OCI-LY1 (cell line): ENCODE data around the gene DLX2.

ENCODE experiments used
- H2AFZ ChIP-seq: fragments of 200-600 bp; sonication (generic), shearing (Covaris generic); 2 replicates; pipeline ENCODE4 v1.6.0; 2014; ENCODE audit warnings: antibody characterized with exemption, mild to moderate bottlenecking, low read length
- H3F3A ChIP-seq: fragments of 200-600 bp; sonication (generic), shearing (Covaris generic); 2 replicates; pipeline ENCODE4 v1.6.0; 2014; ENCODE audit warnings: mild to moderate bottlenecking, antibody characterized with exemption, low read length, moderate library complexity; ENCODE audit not compliant: insufficient read depth
- H3K27ac ChIP-seq: fragments of 200-600 bp; sonication (generic); 2 replicates; pipeline ENCODE4 v1.5.1; 2014; ENCODE audit warnings: low read length, mixed run types, mild to moderate bottlenecking, low read depth; ENCODE audit not compliant: poor library complexity, severe bottlenecking
- H3K27me3 ChIP-seq: fragments of 200-600 bp; sonication (generic); 2 replicates; pipeline ENCODE4 v1.6.0; 2014; ENCODE audit warnings: antibody characterized with exemption, mild to moderate bottlenecking, low read length, moderate library complexity; ENCODE audit not compliant: insufficient read depth
- H3K36me3 ChIP-seq: fragments of 200-600 bp; sonication (generic); 2 replicates; pipeline ENCODE4 v1.6.1; 2014; ENCODE audit warnings: mild to moderate bottlenecking, antibody characterized with exemption, low read length, moderate library complexity, mixed read lengths; ENCODE audit not compliant: insufficient read depth
- H3K4me1 ChIP-seq: fragments of 200-600 bp; sonication (generic); 2 replicates; pipeline ENCODE4 v1.5.1; 2014; ENCODE audit warnings: mild to moderate bottlenecking, low read length, moderate library complexity; ENCODE audit not compliant: insufficient read depth, severe bottlenecking
- H3K4me2 ChIP-seq: fragments of 200-600 bp; sonication (generic), shearing (Covaris generic); 2 replicates; pipeline ENCODE4 v1.6.1; 2014; ENCODE audit warnings: low read length
- H3K4me3 ChIP-seq: fragments of 200-600 bp; sonication (generic); 2 replicates; pipeline ENCODE4 v1.5.1; 2014; ENCODE audit warnings: low read length, low read depth, mild to moderate bottlenecking, mixed read lengths; ENCODE audit not compliant: poor library complexity, severe bottlenecking
- H3K79me2 ChIP-seq: fragments of 200-600 bp; shearing (Covaris generic); 2 replicates; pipeline ENCODE4 v1.6.1; 2016; ENCODE audit warnings: mixed run types, low read length, mixed read lengths; ENCODE audit not compliant: insufficient read depth
- H3K9ac ChIP-seq: fragments of 200-600 bp; sonication (generic), shearing (Covaris generic); 2 replicates; pipeline ENCODE4 v1.6.1; 2014; ENCODE audit warnings: mild to moderate bottlenecking, low read length, mixed read lengths
- H3K9me2 ChIP-seq: fragments of 200-600 bp; sonication (generic), shearing (Covaris generic); 2 replicates; pipeline ENCODE4 v1.6.1; 2014; ENCODE audit warnings: low read depth, mild to moderate bottlenecking, low read length, mixed read lengths
- H3K9me3 ChIP-seq: fragments of 200-600 bp; shearing (Covaris generic); 2 replicates; pipeline ENCODE4 v1.6.1; 2014; ENCODE audit warnings: low read length, mixed read lengths
- H4K20me1 ChIP-seq: fragments of 200-600 bp; sonication (generic), shearing (Covaris generic); 2 replicates; pipeline ENCODE4 v1.6.0; 2016; ENCODE audit warnings: mild to moderate bottlenecking, low read length; ENCODE audit not compliant: insufficient read depth
- CTCF ChIP-seq: fragments of 200-600 bp; sonication (generic), shearing (Covaris generic); IDR thresholded peaks from 2 replicates; pipeline ENCODE4 v1.5.1; 2017; ENCODE audit warnings: mild to moderate bottlenecking, antibody characterized with exemption, low read length, moderate library complexity, mixed read lengths
- EZH2 ChIP-seq: fragments of 200-600 bp; sonication (generic), shearing (Covaris generic); IDR thresholded peaks from 2 replicates; pipeline ENCODE4 v1.8.0; 2017; ENCODE audit warnings: borderline replicate concordance, mixed run types, mild to moderate bottlenecking, antibody characterized with exemption, low read length, moderate library complexity, mixed read lengths

DLX2 gene

GRCh38 chr2:172052000-172052983, 50.4 kb downstream of the DLX2 start:
- Histone ChIP-seq H2AFZ (no peak overlapping the region), H3K27ac (no peak overlapping the region), H3K27me3 (no peaks in the 10 kb centered on the region), H3K9me3 (no peaks in the 10 kb centered on the region), H3K4me2 (no peak overlapping the region), H3K9me2 (no peaks in the 10 kb centered on the region), H3K4me1 (no peaks in the 10 kb centered on the region), H3K4me3 (no peak overlapping the region), H3K79me2 (no peaks in the 10 kb centered on the region), H3K9ac (no peak overlapping the region), H4K20me1 (no peaks in the 10 kb centered on the region), H3F3A (no peaks in the 10 kb centered on the region), H3K36me3 (no peaks in the 10 kb centered on the region)
- TF ChIP-seq CTCF (no peak), EZH2 (no peak)

DNA sequence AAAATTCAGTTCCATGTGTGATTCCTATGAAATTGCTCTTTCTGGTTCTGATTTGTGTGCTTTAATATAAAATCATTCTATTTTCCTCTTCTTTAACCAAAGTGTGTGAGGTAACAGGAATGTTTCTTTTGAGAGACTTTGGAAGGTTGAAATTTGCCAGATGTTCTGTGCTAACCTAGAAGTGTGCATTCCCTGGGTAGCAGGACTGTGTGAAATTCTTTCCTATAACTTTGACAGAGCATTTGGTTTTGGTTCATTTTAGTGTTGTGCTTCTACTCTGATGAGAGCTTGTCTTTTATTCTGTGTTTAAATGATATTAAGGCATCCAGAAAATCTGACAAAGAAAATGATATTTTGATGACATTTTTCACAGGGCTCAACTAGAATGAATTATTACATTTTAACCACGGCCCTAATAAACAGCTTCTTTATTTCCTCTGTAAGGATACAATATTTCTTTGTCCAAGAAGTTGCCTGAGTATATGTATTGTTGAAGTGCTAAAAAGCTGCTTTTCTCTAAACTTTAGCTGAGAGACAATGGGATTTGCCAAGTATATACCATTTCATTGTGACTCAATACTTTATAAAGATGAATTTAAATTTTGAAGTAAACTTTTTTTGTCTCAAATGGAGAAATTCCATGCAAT, 52.1 kb downstream of the DLX2 start:
- no peaks in the 10 kb centered on the region for H3K9me3 ChIP-seq
- TF ChIP-seq CTCF (no peak), EZH2 (no peak)
- H3K4me1 ChIP-seq, result no peaks in the 10 kb centered on the region

DNA sequence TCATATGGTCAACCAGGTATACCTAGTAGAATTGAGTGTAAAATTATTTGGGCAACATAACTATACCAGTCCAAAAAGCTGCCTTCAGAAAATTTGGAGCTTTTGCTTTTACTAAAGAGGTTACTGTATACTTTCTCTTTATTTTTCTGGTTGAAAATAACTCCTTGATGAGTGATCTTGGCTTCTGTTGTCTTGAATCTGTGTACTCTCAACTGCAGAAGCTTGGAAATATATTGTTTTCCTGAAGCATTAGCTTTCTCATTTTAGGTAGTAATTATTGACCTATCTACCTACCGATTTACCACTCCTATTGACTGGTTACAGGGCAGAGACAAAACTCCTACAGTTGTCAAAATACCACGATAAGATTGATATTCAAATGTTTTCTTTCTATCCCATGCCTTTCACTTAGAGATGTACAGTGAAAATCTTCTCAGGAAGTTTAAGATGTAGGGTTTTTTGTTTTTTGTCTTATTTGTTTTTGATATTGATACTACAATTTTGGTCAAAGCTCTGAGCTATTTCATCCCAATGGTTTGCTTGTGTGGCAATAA, 53.1 kb downstream of the DLX2 start:
- H3K36me3 ChIP-seq, result no peaks in the 10 kb centered on the region
- TF ChIP-seq CTCF (no peak), EZH2 (no peak)
- H3K9me3 ChIP-seq, result no peaks in the 10 kb centered on the region
- no peaks in the 10 kb centered on the region for H3K4me1 ChIP-seq
- H3K4me3 ChIP-seq, result no peak overlapping the region
- no peaks in the 10 kb centered on the region for H3K27me3 ChIP-seq
- H3K79me2 ChIP-seq, result no peaks in the 10 kb centered on the region
- no peaks in the 10 kb centered on the region for H3K9me2 ChIP-seq
- no peak overlapping the region for H2AFZ ChIP-seq
- H3K27ac ChIP-seq, result no peak overlapping the region
- H4K20me1 ChIP-seq, result no peaks in the 10 kb centered on the region
- H3K9ac ChIP-seq, result no peak overlapping the region
- no peaks in the 10 kb centered on the region for H3F3A ChIP-seq
- no peak overlapping the region for H3K4me2 ChIP-seq

More for the DNA sequence above, 52.1 kb downstream of the DLX2 start:
- Histone ChIP-seq H4K20me1 (no peaks in the 10 kb centered on the region), H3K4me3 (no peak overlapping the region), H3K27me3 (no peaks in the 10 kb centered on the region), H3K9ac (no peak overlapping the region), H3K9me2 (no peaks in the 10 kb centered on the region), H3K79me2 (no peaks in the 10 kb centered on the region), H3K4me2 (no peak overlapping the region), H2AFZ (no peak overlapping the region), H3K27ac (no peak overlapping the region), H3K36me3 (no peaks in the 10 kb centered on the region), H3F3A (no peaks in the 10 kb centered on the region)
